K562 (cell line): ENCODE data around the gene PRKG1. TPM values are rescaled to one million over a fixed set of nuclear protein-coding genes. Genes with fewer than 3 reads are reported as not detected.

Experiments
- ATAC-seq: fragments of 200-7000 bp; cut with Tn5 transposase; 3 replicates; pipeline ENCODE4 v1.9.1; 2020; ENCODE audit warnings: moderate library complexity
- BruUV-seq: library from RNA; stranded (reverse); fragments of 400-500 nt; replicated peaks from 2 replicates; lab custom pipeline; 2021; lab: Mats Ljungman, UMichigan
- CTCF ChIA-PET: fragments of 300-600 bp; formaldehyde crosslinking; extraction: SDS; loops from one replicate; lab custom pipeline; 2021; ENCODE audit warnings: low intra/inter-chr PET ratio; lab: Yijun Ruan, JAX
- POLR2A ChIA-PET: fragments of 300-600, 350-650 bp; sonication (Branson Sonifier 250); formaldehyde crosslinking; extraction: SDS; loops from one replicate; lab custom pipeline; 2021; ENCODE audit warnings: antibody characterized with exemption, inconsistent platforms; lab: Yijun Ruan, JAX
- DNase-seq, 4 experiments: peaks; one replicate each; pipeline versions ENCODE4 v3.0.0 to v3.0.0-alpha.2; 2011 to 2018; ENCODE audit warnings: low spot score in 3 of 4, mixed read lengths in 3 of 4; ENCODE audit errors: extremely low read depth in 1 of 4
- FAIRE-seq: peaks from 2 replicates; lab custom pipeline; 2011; peaks lifted over from hg19 to GRCh38; lab: Jason Lieb, UNC
- H2AFZ ChIP-seq: 2 replicates; pipeline ENCODE4 v1.6.0; 2011; ENCODE audit warnings: low read depth, low read length, control low read depth, inconsistent platforms
- H3K27ac ChIP-seq: fragments of 200-600 bp; 3 replicates; pipeline ENCODE4 v1.8.0; 2011; ENCODE audit warnings: low read depth, mild to moderate bottlenecking, control low read depth, inconsistent platforms, low read length, moderate library complexity, mixed read lengths; ENCODE audit errors: extremely low read depth
- H3K27me3 ChIP-seq, 2 experiments: fragments of 300-600 bp in 1 of 2; 2 replicates in 1 of 2; 3 replicates in 1 of 2; pipeline versions ENCODE4 v1.6.0 to v1.8.0; 2011; ENCODE audit warnings: inconsistent platforms in 2 of 2, low read length in 2 of 2, mild to moderate bottlenecking in 1 of 2, mixed read lengths in 1 of 2, moderate library complexity in 1 of 2; ENCODE audit not compliant: control insufficient read depth in 2 of 2, insufficient read depth in 2 of 2
- H3K36me3 ChIP-seq: fragments of 300-600 bp; 3 replicates; pipeline ENCODE4 v1.8.0; 2011; ENCODE audit warnings: mild to moderate bottlenecking, low read length, inconsistent platforms; ENCODE audit not compliant: control insufficient read depth, insufficient read depth
- H3K4me1 ChIP-seq, 2 experiments: fragments of 200-600 bp in 1 of 2; replicated peaks in 1 of 2; 2 replicates in 1 of 2; 3 replicates in 1 of 2; pipeline versions ENCODE4 v1.5.1 to v1.8.0; 2011; ENCODE audit warnings: inconsistent platforms in 2 of 2, low read length in 2 of 2, mild to moderate bottlenecking in 1 of 2, mixed read lengths in 1 of 2, moderate library complexity in 1 of 2; ENCODE audit not compliant: control insufficient read depth in 2 of 2, insufficient read depth in 2 of 2
- H3K4me2 ChIP-seq: 2 replicates; pipeline ENCODE4 v1.6.1; 2011; ENCODE audit warnings: low read length, control low read depth, inconsistent platforms, mixed read lengths; ENCODE audit not compliant: insufficient read depth
- H3K4me3 ChIP-seq: fragments of 200-600 bp; sonication (generic), shearing (Covaris generic); 2 replicates; pipeline ENCODE4 v1.5.1; 2016; ENCODE audit warnings: control low read depth, inconsistent platforms
- H3K79me2 ChIP-seq: fragments of 200-600 bp; 3 replicates; pipeline ENCODE4 v1.8.0; 2011; ENCODE audit warnings: low read length, inconsistent platforms; ENCODE audit not compliant: control insufficient read depth, insufficient read depth
- H3K9ac ChIP-seq, 2 experiments: 2 replicates each; pipeline versions ENCODE4 v1.6.0 to v1.6.1; 2011; ENCODE audit warnings: low read depth in 2 of 2, low read length in 2 of 2, control low read depth in 1 of 2, inconsistent platforms in 1 of 2, mild to moderate bottlenecking in 1 of 2, mixed read lengths in 1 of 2; ENCODE audit not compliant: insufficient read depth in 1 of 2
- H3K9me1 ChIP-seq: one replicate; pipeline ENCODE4 v1.6.0; 2011; ENCODE audit warnings: inconsistent platforms, mild to moderate bottlenecking, low read length, moderate library complexity; ENCODE audit not compliant: control insufficient read depth, insufficient read depth
- H3K9me3 ChIP-seq: replicated peaks from 2 replicates; pipeline ENCODE4 v1.5.1; 2011; ENCODE audit warnings: low read depth, low read length, inconsistent platforms; ENCODE audit not compliant: control insufficient read depth, insufficient read depth
- H4K20me1 ChIP-seq: replicated peaks from 2 replicates; pipeline ENCODE4 v1.6.1; 2011; ENCODE audit warnings: low read length, inconsistent platforms, mixed read lengths; ENCODE audit not compliant: control insufficient read depth, insufficient read depth
- BMI1 ChIP-seq: fragments of 150-350 bp; IDR thresholded peaks from 2 replicates; pipeline ENCODE4 v1.6.1; 2014; ENCODE audit warnings: low read length
- CBX5 ChIP-seq: IDR thresholded peaks from 2 replicates; pipeline ENCODE4 v1.6.1; 2014; ENCODE audit warnings: low read depth, borderline replicate concordance
- GATAD2B ChIP-seq: fragments of 450-650 bp; IDR thresholded peaks from 2 replicates; pipeline ENCODE4 v1.6.1; 2017; ENCODE audit warnings: mild to moderate bottlenecking, borderline replicate concordance
- PHF8 ChIP-seq: fragments of 200-600 bp; sonication (generic); IDR thresholded peaks from 2 replicates; pipeline ENCODE4 v1.6.1; 2012; ENCODE audit warnings: mixed run types, mild to moderate bottlenecking, inconsistent platforms, low read length, moderate library complexity, borderline replicate concordance
- POLR2B ChIP-seq: fragments of 450-650 bp; IDR thresholded peaks from 2 replicates; pipeline ENCODE4 v1.6.1; 2018; ENCODE audit warnings: low read depth; ENCODE audit not compliant: partially characterized antibody
- TGIF2 ChIP-seq: sonication (generic); formaldehyde crosslinking; IDR thresholded peaks from 2 replicates; pipeline ENCODE4 v1.8.1; 2022; ENCODE audit warnings: mild to moderate bottlenecking, missing genetic modification reagents, moderate library complexity
- ZKSCAN8 ChIP-seq: fragments of 200-800 bp; sonication (Bioruptor generic); IDR thresholded peaks from 2 replicates; pipeline ENCODE4 v1.6.1; 2016; ENCODE audit warnings: missing genetic modification characterization, missing compliant biosample characterization
- ZNF134 ChIP-seq: fragments of 250-450 bp; sonication (Bioruptor Pico); conservative IDR thresholded peaks from 2 replicates; pipeline ENCODE4 v1.4.0; 2020
- whole genome bisulfite sequencing: fragments of 100-300 bp; shearing (Covaris generic); methylation state at CpG from one replicate; pipeline ENCODE4 v1.1.6; 2016; ENCODE audit warnings: low coverage, mixed read lengths; ENCODE audit not compliant: insufficient coverage; ENCODE audit errors: missing lambda C conversion rate; 5-methylcytosine and 5-hydroxymethylcytosine counted together
- in situ Hi-C: fragments of 300-500 bp; cut with MboI; formaldehyde crosslinking; loops from 4 replicates; pipeline ENCODE4 v1.15.0; 2018; ENCODE audit warnings: inconsistent platforms, mixed read lengths
- intact Hi-C: fragments of 100-400 bp; cut with micrococcal nuclease; formaldehyde crosslinking; loops from 2 replicates; pipeline ENCODE4 v1.14.2; 2022
- polyA plus RNA-seq, 8 experiments: library from polyadenylated mRNA; depleted of rRNA in 4 of 8; stranded (reverse) in 5 of 8; unstranded in 3 of 8; fragments of >200 nt; fragmentation: Nextera tagmentation in 2 of 8; fragmentation: Illumina TruSeq in 1 of 8; extraction: Ambion mirVana in 2 of 8; extraction: Trizol in 1 of 8; gene quantifications; 2 replicates each; pipeline versions ENCODE4 v1.2.1 to v1.2.3, GENCODE V29; 2011 to 2014; ENCODE audit warnings: inconsistent platforms in 1 of 8, missing spikeins in 1 of 8
- total RNA-seq, 7 experiments: library from RNA; depleted of rRNA in 6 of 7; stranded (reverse); fragments of >200 nt in 6 of 7; fragmentation: Illumina TruSeq in 2 of 7; extraction: Trizol in 2 of 7; gene quantifications; 2 replicates each; pipeline versions ENCODE4 v1.2.1 to v1.2.3, GENCODE V29; 2011 to 2021; ENCODE audit warnings: low replicate concordance in 1 of 7
- TF ChIP-seq, protein P1 (sequence below): fragments of 450-650 bp; formaldehyde crosslinking; IDR thresholded peaks from 2 replicates; pipeline ENCODE4 v1.4.0; 2022; ENCODE audit warnings: mild to moderate bottlenecking, moderate library complexity

PRKG1 gene
- total and polyA plus RNA-seq, 9 of the 15 experiments (the other 6 are each of a cell fraction or from before 2014, with no cell fraction given) = 0.22 TPM; not detected in 8

DNA sequence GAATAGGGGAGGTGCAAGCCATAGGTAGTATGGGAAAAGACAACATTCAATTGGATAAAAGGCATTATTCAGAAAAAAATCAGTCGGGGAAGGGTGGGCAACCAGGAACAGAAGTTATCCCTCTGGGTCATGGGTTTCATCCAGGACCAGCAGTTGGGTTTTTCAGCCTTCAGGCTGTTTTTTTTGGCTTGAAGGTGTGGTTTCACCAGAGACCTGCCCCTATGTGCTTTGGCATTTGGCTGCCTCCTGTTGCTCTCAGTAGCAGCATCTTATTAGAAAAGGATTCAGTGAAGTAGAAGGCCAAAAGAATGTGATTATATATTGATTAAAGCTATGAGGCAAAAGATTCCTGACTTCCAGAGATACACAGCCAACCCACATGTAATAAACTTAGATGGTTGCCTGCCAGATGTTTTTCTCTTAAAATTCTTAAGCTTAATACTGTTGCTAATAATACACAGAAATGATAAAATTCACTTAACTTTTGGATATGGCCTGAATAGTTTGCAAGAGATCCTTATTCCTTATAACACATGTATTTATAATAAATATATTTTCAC is 876.8 kb downstream of the PRKG1 start:
- H2AFZ ChIP-seq = no peak overlapping the region
- intact Hi-C loops = no loop called here

DNA sequence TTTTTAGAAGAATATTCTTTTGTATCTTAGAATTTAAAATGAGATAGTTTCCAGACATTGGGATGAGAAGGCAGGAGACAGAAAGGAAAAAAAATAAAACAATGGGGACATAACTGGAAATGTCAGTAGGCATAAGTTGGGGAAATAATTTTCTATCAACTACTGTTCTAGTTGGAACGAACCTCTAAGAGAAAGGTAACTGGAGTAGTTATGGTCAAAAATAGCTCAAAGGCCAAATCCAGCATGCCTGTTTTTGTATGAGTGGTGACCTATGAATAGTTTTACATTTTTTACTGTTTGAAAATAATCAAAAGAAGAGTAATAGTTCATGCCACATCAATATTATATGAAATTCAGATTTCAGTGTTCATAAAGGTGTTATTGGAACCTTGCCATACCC is 877.3 kb downstream of the PRKG1 start:
- in situ Hi-C loops = no loop called here
- Histone ChIP-seq H2AFZ (no peak overlapping the region), H3K9me3 (no peaks in the 10 kb centered on the region), H3K4me3 (no peak overlapping the region), H3K79me2 (no peaks in the 10 kb centered on the region), H3K36me3 (no peaks in the 10 kb centered on the region), H3K4me2 (no peak overlapping the region), H4K20me1 (no peaks in the 10 kb centered on the region), H3K27ac (no peak overlapping the region), H3K27me3 (no peaks in the 10 kb centered on the region), H3K9me1 (no peaks in the 10 kb centered on the region), H3K4me1 (no peaks in the 10 kb centered on the region), H3K9ac (no peak overlapping the region)
- CTCF ChIA-PET = no interaction called here
- FAIRE-seq (no peak), ATAC-seq (no peak), DNase-seq (no peak)
- intact Hi-C loops = no loop called here
- POLR2A ChIA-PET = no interaction called here
- BruUV-seq = no TSS peak
- 0% methylated on average over 1 of the region's 1 CpG for WGBS
- TF ChIP-seq POLR2B (no peak), BMI1 (no peak)

More for the DNA sequence above, 876.8 kb downstream of the PRKG1 start:
- no peak for TF ChIP-seq TGIF2
- TF ChIP-seq PHF8 = no peak
- TF ChIP-seq CBX5 = no peak
- TF ChIP-seq GATAD2B = no peak
- TF ChIP-seq, protein P1, sequence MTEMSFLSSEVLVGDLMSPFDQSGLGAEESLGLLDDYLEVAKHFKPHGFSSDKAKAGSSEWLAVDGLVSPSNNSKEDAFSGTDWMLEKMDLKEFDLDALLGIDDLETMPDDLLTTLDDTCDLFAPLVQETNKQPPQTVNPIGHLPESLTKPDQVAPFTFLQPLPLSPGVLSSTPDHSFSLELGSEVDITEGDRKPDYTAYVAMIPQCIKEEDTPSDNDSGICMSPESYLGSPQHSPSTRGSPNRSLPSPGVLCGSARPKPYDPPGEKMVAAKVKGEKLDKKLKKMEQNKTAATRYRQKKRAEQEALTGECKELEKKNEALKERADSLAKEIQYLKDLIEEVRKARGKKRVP (CRISPR knock-in tag) = no peak
- no peak for TF ChIP-seq ZNF134
- TF ChIP-seq ZKSCAN8 = no peak
- Histone ChIP-seq H3K9me1 (no peaks in the 10 kb centered on the region), H3K36me3 (no peaks in the 10 kb centered on the region), H3K4me3 (no peak overlapping the region), H3K4me2 (no peak overlapping the region), H3K27ac (no peak overlapping the region), H3K79me2 (no peaks in the 10 kb centered on the region), H3K9ac (no peak overlapping the region), H3K9me3 (no peaks in the 10 kb centered on the region), H3K27me3 (no peaks in the 10 kb centered on the region), H3K4me1 (no peaks in the 10 kb centered on the region), H4K20me1 (no peaks in the 10 kb centered on the region)
- in situ Hi-C loops = no loop called here
- ATAC-seq (no peak), DNase-seq (no peak), FAIRE-seq (no peak)
- WGBS = 0% methylated on average over 1 of the region's 1 CpG
- ChIA-PET POLR2A (no interaction called here), CTCF (no interaction called here)
- no TSS peak for BruUV-seq
